IMR-90 (cell line): ENCODE measurements around the gene TMPRSS3. TPM values are rescaled to one million over a fixed set of nuclear protein-coding genes. Genes with fewer than 3 reads are reported as not detected.

Experiments
- ATAC-seq: fragments of 200-7000 bp; cut with Tn5 transposase; 2 replicates; pipeline ENCODE4 v1.9.1; 2020; ENCODE audit warnings: low read depth, mild to moderate bottlenecking, moderate library complexity
- BruUV-seq: library from RNA; stranded (reverse); fragments of 400-500 nt; replicated peaks from 2 replicates; lab custom pipeline; 2021; lab: Mats Ljungman, UMichigan
- CTCF ChIA-PET: fragments of 300-600 bp; formaldehyde crosslinking; extraction: SDS; loops from one replicate; lab custom pipeline; 2021; ENCODE audit warnings: antibody characterized with exemption; lab: Yijun Ruan, JAX
- POLR2A ChIA-PET: fragments of 300-600 bp; sonication (Branson Sonifier 250); formaldehyde crosslinking; loops from one replicate; lab custom pipeline; 2022; ENCODE audit warnings: antibody characterized with exemption; ENCODE audit not compliant: unreplicated experiment; lab: Charles Lee
- DNase-seq: peaks from one replicate; pipeline ENCODE4 v3.0.0; 2013
- H2AFZ ChIP-seq: replicated peaks from 2 replicates; pipeline ENCODE3; 2013; ENCODE audit warnings: low read length, mild to moderate bottlenecking; ENCODE audit not compliant: poor library complexity
- H2AK5ac ChIP-seq: 2 replicates; pipeline ENCODE4 v1.6.1; 2013; ENCODE audit warnings: low read depth, low read length, inconsistent platforms
- H2AK9ac ChIP-seq: replicated peaks from 2 replicates; pipeline ENCODE3; 2013; ENCODE audit warnings: mild to moderate bottlenecking, low read depth, low read length, moderate library complexity; ENCODE audit not compliant: poor library complexity
- H2BK120ac ChIP-seq: 2 replicates; pipeline ENCODE4 v1.6.1; 2013; ENCODE audit warnings: low read depth, low read length, inconsistent platforms
- H2BK15ac ChIP-seq: 3 replicates; pipeline ENCODE4 v1.6.1; 2013; ENCODE audit warnings: low read depth, low read length, inconsistent platforms
- H2BK20ac ChIP-seq: 2 replicates; pipeline ENCODE4 v1.6.1; 2013; ENCODE audit warnings: low read depth, mild to moderate bottlenecking, inconsistent platforms, low read length, moderate library complexity
- H2BK5ac ChIP-seq: 2 replicates; pipeline ENCODE4 v1.6.1; 2013; ENCODE audit warnings: mild to moderate bottlenecking, low read depth, low read length, inconsistent platforms; ENCODE audit not compliant: poor library complexity, severe bottlenecking
- H3K14ac ChIP-seq: replicated peaks from 2 replicates; pipeline ENCODE4 v1.6.1; 2013; ENCODE audit warnings: low read depth, low read length, inconsistent platforms
- H3K18ac ChIP-seq: 2 replicates; pipeline ENCODE4 v1.6.1; 2013; ENCODE audit warnings: low read depth, low read length, control low read depth
- H3K23ac ChIP-seq: 2 replicates; pipeline ENCODE4 v1.6.1; 2013; ENCODE audit warnings: low read depth, low read length, inconsistent platforms
- H3K27ac ChIP-seq: 2 replicates; pipeline ENCODE4 v1.5.1; 2013; ENCODE audit warnings: mild to moderate bottlenecking, control low read depth, low read length; ENCODE audit not compliant: insufficient read depth
- H3K27me3 ChIP-seq: 2 replicates; pipeline ENCODE4 v1.6.1; 2013; ENCODE audit warnings: low read length; ENCODE audit not compliant: control insufficient read depth, insufficient read depth
- H3K36me3 ChIP-seq: 2 replicates; pipeline ENCODE4 v1.6.1; 2013; ENCODE audit warnings: low read length, mixed read lengths; ENCODE audit not compliant: control insufficient read depth, insufficient read depth
- H3K4ac ChIP-seq: 2 replicates; pipeline ENCODE4 v1.6.1; 2013; ENCODE audit warnings: low read depth, low read length, inconsistent platforms
- H3K4me1 ChIP-seq: 2 replicates; pipeline ENCODE4 v1.6.1; 2013; ENCODE audit warnings: low read length, mixed read lengths; ENCODE audit not compliant: control insufficient read depth, insufficient read depth
- H3K4me2 ChIP-seq: 2 replicates; pipeline ENCODE4 v1.6.1; 2013; ENCODE audit warnings: low read depth, mild to moderate bottlenecking, control low read depth, low read length, moderate library complexity
- H3K4me3 ChIP-seq: 2 replicates; pipeline ENCODE4 v1.5.1; 2013; ENCODE audit warnings: low read depth, mild to moderate bottlenecking, control low read depth, low read length, moderate library complexity; ENCODE audit not compliant: insufficient read depth
- H3K56ac ChIP-seq: 2 replicates; pipeline ENCODE4 v1.6.1; 2013; ENCODE audit warnings: low read length, inconsistent platforms; ENCODE audit not compliant: insufficient read depth; ENCODE audit errors: extremely low read depth
- H3K79me1 ChIP-seq, 2 experiments: 2 replicates each; pipeline ENCODE4 v1.6.1; 2013; ENCODE audit warnings: low read length in 2 of 2, inconsistent platforms in 1 of 2, low read depth in 1 of 2
- H3K9ac ChIP-seq: 2 replicates; pipeline ENCODE4 v1.6.1; 2013; ENCODE audit warnings: low read depth, low read length, control low read depth
- H3K9me1 ChIP-seq: 2 replicates; pipeline ENCODE4 v1.6.1; 2013; ENCODE audit warnings: low read length, inconsistent platforms; ENCODE audit not compliant: insufficient read depth
- H3K9me3 ChIP-seq: 2 replicates; pipeline ENCODE4 v1.6.1; 2013; ENCODE audit warnings: low read length; ENCODE audit not compliant: control insufficient read depth, insufficient read depth
- H4K20me1 ChIP-seq: 2 replicates; pipeline ENCODE4 v1.6.1; 2013; ENCODE audit warnings: low read length, inconsistent platforms; ENCODE audit not compliant: insufficient read depth
- H4K5ac ChIP-seq: 2 replicates; pipeline ENCODE4 v1.6.1; 2013; ENCODE audit warnings: mild to moderate bottlenecking, low read depth, low read length, control low read depth
- H4K8ac ChIP-seq, 2 experiments: 2 replicates each; pipeline ENCODE4 v1.6.1; 2013; ENCODE audit warnings: low read depth in 2 of 2, low read length in 2 of 2, control low read depth in 1 of 2, inconsistent platforms in 1 of 2
- H4K91ac ChIP-seq: 2 replicates; pipeline ENCODE4 v1.6.1; 2013; ENCODE audit warnings: low read depth, low read length, inconsistent platforms; ENCODE audit not compliant: insufficient read depth
- BHLHE40 ChIP-seq: fragments of 150-350 bp; IDR thresholded peaks from 2 replicates; pipeline ENCODE4 v1.6.1; 2016; ENCODE audit warnings: mild to moderate bottlenecking, low read depth, low read length
- CEBPB ChIP-seq: IDR thresholded peaks from 2 replicates; pipeline ENCODE4 v1.6.1; 2012; ENCODE audit warnings: low read depth, low read length, improper control_type of control experiment
- CHD1 ChIP-seq: IDR thresholded peaks from 2 replicates; pipeline ENCODE4 v1.6.1; 2012; ENCODE audit warnings: low read depth, low read length, improper control_type of control experiment
- CTCF ChIP-seq: conservative IDR thresholded peaks from 2 replicates; pipeline ENCODE4 v1.5.1; 2012; ENCODE audit warnings: mild to moderate bottlenecking, low read depth, low read length, improper control_type of control experiment
- ELK1 ChIP-seq: fragments of 150-350 bp; IDR thresholded peaks from 2 replicates; pipeline ENCODE4 v1.6.1; 2016; ENCODE audit warnings: low read depth, mild to moderate bottlenecking, low read length, moderate library complexity, borderline replicate concordance
- FOS ChIP-seq: fragments of 150-350 bp; IDR thresholded peaks from 2 replicates; pipeline ENCODE4 v1.6.1; 2016; ENCODE audit warnings: low read depth, low read length
- MAFK ChIP-seq: IDR thresholded peaks from 2 replicates; pipeline ENCODE4 v1.6.1; 2012; ENCODE audit warnings: low read depth, low read length, improper control_type of control experiment
- MAZ ChIP-seq: IDR thresholded peaks from 2 replicates; pipeline ENCODE4 v1.6.1; 2012; ENCODE audit warnings: low read depth, mild to moderate bottlenecking, low read length, improper control_type of control experiment, moderate library complexity, borderline replicate concordance
- MXI1 ChIP-seq: IDR thresholded peaks from 2 replicates; pipeline ENCODE4 v1.6.1; 2012; ENCODE audit warnings: low read depth, mild to moderate bottlenecking, low read length, moderate library complexity, borderline replicate concordance
- NFE2L2 ChIP-seq: fragments of 150-350 bp; IDR thresholded peaks from 2 replicates; pipeline ENCODE4 v1.6.1; 2016; ENCODE audit warnings: low read depth, mild to moderate bottlenecking, low read length
- POLR2A ChIP-seq: IDR thresholded peaks from 2 replicates; pipeline ENCODE4 v1.6.1; 2012; ENCODE audit warnings: mild to moderate bottlenecking, low read depth, low read length
- RAD21 ChIP-seq: IDR thresholded peaks from 2 replicates; pipeline ENCODE4 v1.6.1; 2012; ENCODE audit warnings: low read length, improper control_type of control experiment
- RCOR1 ChIP-seq: IDR thresholded peaks from 2 replicates; pipeline ENCODE4 v1.6.1; 2012; ENCODE audit warnings: mild to moderate bottlenecking, low read length, improper control_type of control experiment; ENCODE audit not compliant: insufficient replicate concordance
- RFX5 ChIP-seq: IDR thresholded peaks from 2 replicates; pipeline ENCODE4 v1.8.0; 2012; ENCODE audit warnings: low read depth, mild to moderate bottlenecking, low read length, moderate library complexity
- SMC3 ChIP-seq: fragments of 150-350 bp; IDR thresholded peaks from 2 replicates; pipeline ENCODE4 v1.6.1; 2016; ENCODE audit warnings: low read depth, mild to moderate bottlenecking, antibody characterized with exemption, low read length, moderate library complexity
- WGBS, 2 experiments: methylation state at CpG; one replicate each; pipeline versions ENCODE4 v1.1.5 to v1.1.7; 2013; ENCODE audit warnings: missing lambda C conversion rate in 2 of 2; ENCODE audit not compliant: insufficient read length in 1 of 2; ENCODE audit errors: extremely low coverage in 2 of 2; 5-methylcytosine and 5-hydroxymethylcytosine counted together
- dilution Hi-C: fragments of 300-500 bp; cut with HindIII; formaldehyde crosslinking; loops from one replicate; pipeline ENCODE4 v1.14.3; 2018; ENCODE audit warnings: low sequenced_read_pairs; ENCODE audit not compliant: unreplicated experiment
- in situ Hi-C: fragments of 300-500 bp; cut with MboI; formaldehyde crosslinking; loops from 3 replicates; pipeline ENCODE4 v1.14.3; 2019; ENCODE audit warnings: low sequenced_read_pairs, inconsistent platforms, mixed read lengths
- intact Hi-C: fragments of 100-400 bp; cut with micrococcal nuclease; formaldehyde crosslinking; loops from 2 replicates; pipeline ENCODE4 v1.10.0; 2022
- polyA plus RNA-seq, 3 experiments: library from polyadenylated mRNA; depleted of rRNA; stranded (reverse); fragments of >200 nt; gene quantifications; 2 replicates each; pipeline ENCODE4 v1.2.3, GENCODE V29; 2012; ENCODE audit warnings: low replicate concordance in 1 of 3
- total RNA-seq: library from RNA; depleted of rRNA; stranded (reverse); fragments of >200 nt; gene quantifications from 2 replicates; pipeline ENCODE4 v1.2.3, GENCODE V29; 2012
- TF ChIP-seq, protein P1 (sequence below): fragments of 150-350 bp; IDR thresholded peaks from 2 replicates; pipeline ENCODE4 v1.6.1; 2017; ENCODE audit warnings: mild to moderate bottlenecking, antibody characterized with exemption, low read length, low read depth

Gene TMPRSS3
- total and polyA plus RNA-seq, 2 of the 4 experiments (the other 2 are of a cell fraction), result not detected

GRCh38 chr21:42375966-42376337 is 19.9 kb downstream of the TMPRSS3 start:
- CTCF ChIA-PET, result no interaction called here
- no peak overlapping the region for H3K23ac ChIP-seq
- DNase-seq, result no peak
- H3K4me2 ChIP-seq, result no peak overlapping the region
- in situ Hi-C loops (no loop called here), dilution Hi-C loops (no loop called here), intact Hi-C loops (no loop called here)
- no peak overlapping the region for H3K14ac ChIP-seq
- H4K91ac ChIP-seq, result no peak overlapping the region
- ATAC-seq, result no peak
- no peaks in the 10 kb centered on the region for H3K9me1 ChIP-seq
- no peak overlapping the region for H2BK20ac ChIP-seq
- no peak overlapping the region for H3K4ac ChIP-seq
- H4K5ac ChIP-seq, result no peak overlapping the region
- H3K27me3 ChIP-seq, result peaks cover 29% of the 10 kb centered on the region; the same call in 1 of the 2 replicates
- H2BK5ac ChIP-seq, result no peak overlapping the region
- no peak overlapping the region for H3K27ac ChIP-seq
- H3K56ac ChIP-seq, result no peak overlapping the region
- H2AFZ ChIP-seq, result no peak overlapping the region
- H3K36me3 ChIP-seq, result no peaks in the 10 kb centered on the region
- BruUV-seq, result no TSS peak
- TF ChIP-seq CEBPB (no peak), RCOR1 (no peak), RFX5 (no peak), FOS (no peak), NFE2L2 (no peak), SMC3 (no peak), CHD1 (no peak), RAD21 (no peak), MXI1 (no peak), BHLHE40 (no peak), POLR2A (no peak), CTCF (no peak), MAZ (no peak), MAFK (no peak), ELK1 (no peak)
- TF ChIP-seq, protein P1, sequence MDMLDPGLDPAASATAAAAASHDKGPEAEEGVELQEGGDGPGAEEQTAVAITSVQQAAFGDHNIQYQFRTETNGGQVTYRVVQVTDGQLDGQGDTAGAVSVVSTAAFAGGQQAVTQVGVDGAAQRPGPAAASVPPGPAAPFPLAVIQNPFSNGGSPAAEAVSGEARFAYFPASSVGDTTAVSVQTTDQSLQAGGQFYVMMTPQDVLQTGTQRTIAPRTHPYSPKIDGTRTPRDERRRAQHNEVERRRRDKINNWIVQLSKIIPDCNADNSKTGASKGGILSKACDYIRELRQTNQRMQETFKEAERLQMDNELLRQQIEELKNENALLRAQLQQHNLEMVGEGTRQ, result no peak
- POLR2A ChIA-PET, result no interaction called here
- H4K8ac ChIP-seq, result no peak overlapping the region
- no CpG with 5 or more reads among the region's 3 CpGs for WGBS, 2 experiments
- no peak overlapping the region for H2BK120ac ChIP-seq
- H2AK9ac ChIP-seq, result no peak overlapping the region
- H2AK5ac ChIP-seq, result no peak overlapping the region
- H3K79me1 ChIP-seq, result no peaks in the 10 kb centered on the region
- no peaks in the 10 kb centered on the region for H4K20me1 ChIP-seq
- H3K9ac ChIP-seq, result no peak overlapping the region
- no peak overlapping the region for H3K4me3 ChIP-seq
- H3K18ac ChIP-seq, result no peak overlapping the region
- H2BK15ac ChIP-seq, result no peak overlapping the region
- H3K9me3 ChIP-seq, result no peaks in the 10 kb centered on the region
- no peaks in the 10 kb centered on the region for H3K4me1 ChIP-seq
